B cell (primary cell): Measurements from ENCODE around the gene UBASH3B. TPM values are rescaled to one million over a fixed set of nuclear protein-coding genes. Genes with fewer than 3 reads are reported as not detected.
A peak's percentile ranks its signal among the peaks of the same experiment; 100 is the strongest.

Experiments used
- ATAC-seq: fragments of 200-7000 bp; cut with Tn5 transposase; one replicate; pipeline ENCODE4 v1.10.0; 2021; ENCODE audit warnings: low read depth, mild to moderate bottlenecking, moderate number of reproducible peaks, moderate library complexity
- CTCF ChIA-PET: fragments of 350-600 bp; sonication (Branson Sonifier 250); formaldehyde crosslinking; loops from one replicate; lab custom pipeline; 2021; ENCODE audit warnings: antibody characterized with exemption, inconsistent platforms; lab: Charles Lee
- POLR2A ChIA-PET: fragments of 350-600 bp; sonication (Branson Sonifier 250); formaldehyde crosslinking; loops from one replicate; lab custom pipeline; 2021; ENCODE audit warnings: antibody characterized with exemption; lab: Charles Lee
- DNase-seq: peaks from one replicate; pipeline ENCODE4 v3.0.0; 2013
- H2AFZ ChIP-seq: 2 replicates; pipeline ENCODE4 v1.6.1; 2012; ENCODE audit warnings: mild to moderate bottlenecking, low read depth, low read length; ENCODE audit not compliant: insufficient read depth, poor library complexity, severe bottlenecking
- H3K27ac ChIP-seq, 2 donors: 1 replicate in 1 of 2; 2 replicates in 1 of 2; pipeline ENCODE4 v1.5.1; 2012 to 2013; ENCODE audit warnings: low read length in 2 of 2, mild to moderate bottlenecking in 2 of 2, moderate library complexity in 1 of 2
- H3K27me3 ChIP-seq, 4 experiments: fragments of 200-600 bp in 1 of 4; sonication (generic) in 1 of 4; replicated peaks in 1 of 4; 1 replicate in 2 of 4; 2 replicates in 2 of 4; pipeline versions ENCODE4 v1.6.1 to v1.7.0; 2013 to 2016; ENCODE audit warnings: low read length in 3 of 4, mild to moderate bottlenecking in 2 of 4, mixed read lengths in 1 of 4, moderate library complexity in 1 of 4; ENCODE audit not compliant: insufficient read depth in 4 of 4, control insufficient read depth in 3 of 4; ENCODE audit errors: control extremely low read depth in 1 of 4
- H3K36me3 ChIP-seq, 2 experiments: replicated peaks in 1 of 2; 1 replicate in 1 of 2; 2 replicates in 1 of 2; pipeline versions ENCODE4 v1.6.1 to v1.7.1; 2013; ENCODE audit warnings: low read length in 1 of 2; ENCODE audit not compliant: insufficient read depth in 2 of 2, control insufficient read depth in 1 of 2; ENCODE audit errors: control extremely low read depth in 1 of 2, extremely low read depth in 1 of 2
- H3K4me1 ChIP-seq, 2 donors: fragments of 200-600 bp in 1 of 2; sonication (generic) in 1 of 2; 1 replicate in 1 of 2; 2 replicates in 1 of 2; pipeline versions ENCODE4 v1.5.1 to v1.6.1; 2013 to 2017; ENCODE audit warnings: low read length in 2 of 2; ENCODE audit not compliant: control insufficient read depth in 2 of 2, insufficient read depth in 2 of 2
- H3K4me2 ChIP-seq: replicated peaks from 2 replicates; pipeline ENCODE3; 2012; ENCODE audit warnings: mild to moderate bottlenecking, low read depth, low read length; ENCODE audit not compliant: poor library complexity, severe bottlenecking
- H3K4me3 ChIP-seq, 5 experiments: fragments of 200-600 bp in 1 of 5; sonication (generic) in 1 of 5; 1 replicate in 3 of 5; 2 replicates in 2 of 5; pipeline versions ENCODE4 v1.5.1 to v1.7.0; 2011 to 2016; ENCODE audit warnings: low read length in 4 of 5, mild to moderate bottlenecking in 4 of 5, low read depth in 2 of 5, control low read depth in 1 of 5, moderate library complexity in 1 of 5; ENCODE audit not compliant: insufficient read depth in 1 of 5; ENCODE audit errors: control extremely low read depth in 1 of 5, extremely low read depth in 1 of 5
- H3K79me2 ChIP-seq: fragments of 200-600 bp; sonication (generic); one replicate; pipeline ENCODE4 v1.6.0; 2016; ENCODE audit warnings: low read length; ENCODE audit not compliant: control insufficient read depth, insufficient read depth
- H3K9ac ChIP-seq: fragments of 200-600 bp; sonication (generic); 2 replicates; pipeline ENCODE4 v1.6.1; 2017; ENCODE audit warnings: mild to moderate bottlenecking, low read length, moderate library complexity
- H3K9me3 ChIP-seq, 3 donors: one replicate each; pipeline versions ENCODE4 v1.6.1 to v1.7.1; 2013; ENCODE audit warnings: low read length in 2 of 3; ENCODE audit not compliant: control insufficient read depth in 2 of 3, insufficient read depth in 1 of 3; ENCODE audit errors: control extremely low read depth in 1 of 3
- H4K20me1 ChIP-seq: 2 replicates; pipeline ENCODE4 v1.6.0; 2012; ENCODE audit warnings: mild to moderate bottlenecking, low read length; ENCODE audit not compliant: insufficient read depth, control insufficient read depth, poor library complexity, severe bottlenecking
- H3K27ac Mint-ChIP-seq: one replicate; pipeline ENCODE4 v1.8.0; 2021; ENCODE audit warnings: mixed read lengths
- H3K27me3 Mint-ChIP-seq: one replicate; pipeline ENCODE4 v1.8.0; 2021; ENCODE audit warnings: mixed read lengths
- H3K4me1 Mint-ChIP-seq: one replicate; pipeline ENCODE4 v1.8.0; 2021; ENCODE audit warnings: mixed read lengths
- H3K4me3 Mint-ChIP-seq: one replicate; pipeline ENCODE4 v1.8.0; 2021; ENCODE audit warnings: mixed read lengths
- H3K9me3 Mint-ChIP-seq: one replicate; pipeline ENCODE4 v1.8.0; 2022; ENCODE audit warnings: mixed read lengths; ENCODE audit not compliant: insufficient read depth
- EZH2 ChIP-seq: IDR thresholded peaks from 2 replicates; pipeline ENCODE4 v1.6.1; 2012; ENCODE audit warnings: borderline replicate concordance, low read depth, mild to moderate bottlenecking, moderate library complexity, low read length; ENCODE audit not compliant: insufficient read depth, poor library complexity, severe bottlenecking
- WGBS: methylation state at CpG from one replicate; pipeline ENCODE4 v1.1.5; 2013; ENCODE audit warnings: missing lambda C conversion rate; ENCODE audit not compliant: insufficient coverage; 5-methylcytosine and 5-hydroxymethylcytosine counted together
- intact Hi-C: fragments of 100-400 bp; cut with micrococcal nuclease; formaldehyde crosslinking; loops from one replicate; pipeline ENCODE4 v1.10.0; 2022
- polyA plus RNA-seq: library from polyadenylated mRNA; depleted of rRNA; stranded (reverse); fragments of >200 nt; gene quantifications from 2 replicates; pipeline ENCODE4 v1.2.3, GENCODE V29; 2012
- total RNA-seq, 2 donors: library from RNA; stranded (reverse); fragments of 120-200 nt in 1 of 2; gene quantifications; 1 replicate in 1 of 2; 2 replicates in 1 of 2; pipeline versions ENCODE4 v1.2.3 to v1.2.4, GENCODE V29; 2013 to 2022
- TF ChIP-seq, protein P1 (sequence below): fragments of 200-600 bp; IDR thresholded peaks from one replicate; pipeline ENCODE4 v1.8.0; 2022; ENCODE audit warnings: antibody characterized with exemption, mild to moderate bottlenecking

The UBASH3B gene
- total and polyA plus RNA-seq, 2 donors (not counting 1 experiment from before 2014, with no cell fraction given): 2.3 to 3.6 TPM

GRCh38 chr11:122690801-122691548 is 35.5 kb downstream of the UBASH3B start:
- Histone ChIP-seq H3K4me3 (peak overlapping the region in 2 of 5 experiments; percentile 7 to 16), H2AFZ (peak overlapping the region; percentile 21), H3K27me3 (peaks cover 0 to 2% (median 0%) of the 10 kb centered on the region in 4 experiments), H3K4me1 (peaks cover 22 to 29% of the 10 kb centered on the region in 2 donors), H3K79me2 (peaks cover 31% of the 10 kb centered on the region), H3K27ac (no peak overlapping the region), H3K9ac (no peak overlapping the region), H3K4me2 (peak overlapping the region; percentile 36), H3K9me3 (no peaks in the 10 kb centered on the region), H4K20me1 (no peaks in the 10 kb centered on the region), H3K36me3 (no peaks in the 10 kb centered on the region)
- POLR2A ChIA-PET: interaction anchor here (0.6 kb wide), 1 partner anchor 16 kb away, joined by 6 read pairs; no protein-coding TSS in a partner anchor
- Mint-ChIP-seq H3K9me3 (no peaks in the 10 kb centered on the region), H3K4me1 (peaks cover 26% of the 10 kb centered on the region), H3K27ac (peak overlapping the region; percentile 43), H3K4me3 (peak overlapping the region; percentile 48), H3K27me3 (no peaks in the 10 kb centered on the region)
- ATAC-seq: no peak
- intact Hi-C loops: no loop called here
- 62% methylated on average over 12 of the region's 14 CpGs for WGBS
- no peak for DNase-seq
- CTCF ChIA-PET: interaction anchor here (1.0 to 1.7 kb wide), 4 partner anchors 20 to 163 kb away, joined by 3 to 10 read pairs (median 4); partner anchors contain the start of gene UBASH3B
- TF ChIP-seq EZH2: no peak
- TF ChIP-seq, protein P1, sequence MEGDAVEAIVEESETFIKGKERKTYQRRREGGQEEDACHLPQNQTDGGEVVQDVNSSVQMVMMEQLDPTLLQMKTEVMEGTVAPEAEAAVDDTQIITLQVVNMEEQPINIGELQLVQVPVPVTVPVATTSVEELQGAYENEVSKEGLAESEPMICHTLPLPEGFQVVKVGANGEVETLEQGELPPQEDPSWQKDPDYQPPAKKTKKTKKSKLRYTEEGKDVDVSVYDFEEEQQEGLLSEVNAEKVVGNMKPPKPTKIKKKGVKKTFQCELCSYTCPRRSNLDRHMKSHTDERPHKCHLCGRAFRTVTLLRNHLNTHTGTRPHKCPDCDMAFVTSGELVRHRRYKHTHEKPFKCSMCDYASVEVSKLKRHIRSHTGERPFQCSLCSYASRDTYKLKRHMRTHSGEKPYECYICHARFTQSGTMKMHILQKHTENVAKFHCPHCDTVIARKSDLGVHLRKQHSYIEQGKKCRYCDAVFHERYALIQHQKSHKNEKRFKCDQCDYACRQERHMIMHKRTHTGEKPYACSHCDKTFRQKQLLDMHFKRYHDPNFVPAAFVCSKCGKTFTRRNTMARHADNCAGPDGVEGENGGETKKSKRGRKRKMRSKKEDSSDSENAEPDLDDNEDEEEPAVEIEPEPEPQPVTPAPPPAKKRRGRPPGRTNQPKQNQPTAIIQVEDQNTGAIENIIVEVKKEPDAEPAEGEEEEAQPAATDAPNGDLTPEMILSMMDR: no peak
